ENCODE results near the gene SAP30BP.

The SAP30BP gene

GRCh38 chr17:75701288-75701687 lies 34.1 kb downstream of the SAP30BP start:
- no peak for TF ChIP-seq CTCF (conservative IDR thresholded peaks at IDR 0.05; ENCODE audit: low read depth)
- ChIA-PET POLR2A (ENCODE audit: low non-redundant PET) (no interaction called here), CTCF (interaction anchor here (0.6 kb wide), 1 partner anchor 78 kb away, joined by 3 read pairs; no protein-coding TSS in a partner anchor)
- DNase-seq (ENCODE audit: low spot score), result no peak
- peak overlapping the region; percentile 100 for H3K27ac ChIP-seq

- H3K27ac ChIP-seq, result peak overlapping the region; percentile 100
- TF ChIP-seq CTCF (conservative IDR thresholded peaks at IDR 0.05; ENCODE audit: low read depth), result no peak
- CTCF ChIA-PET, result interaction anchor here (1.8 kb wide), 1 partner anchor 23 kb away, joined by 5 read pairs; no protein-coding TSS in a partner anchor
- POLR2A ChIA-PET (ENCODE audit: low non-redundant PET), result interaction anchor here (0.6 kb wide), 1 partner anchor 7 kb away, joined by 6 read pairs; no protein-coding TSS in a partner anchor
- no peak for DNase-seq (ENCODE audit: low spot score)
Observed at GRCh38 chr17:75703191-75703590, 36.1 kb downstream of the SAP30BP start.

GRCh38 chr17:75703591-75703990 lies 36.5 kb downstream of the SAP30BP start:
- peak overlapping the region; percentile 100 for H3K27ac ChIP-seq
- ChIA-PET POLR2A (ENCODE audit: low non-redundant PET) (no interaction called here), CTCF (interaction anchor here (1.8 kb wide), 1 partner anchor 24 kb away, joined by 5 read pairs; no protein-coding TSS in a partner anchor)
- no peak for TF ChIP-seq CTCF (conservative IDR thresholded peaks at IDR 0.05; ENCODE audit: low read depth)
- DNase-seq (ENCODE audit: low spot score), result no peak

- no peak for TF ChIP-seq CTCF (conservative IDR thresholded peaks at IDR 0.05; ENCODE audit: low read depth)
- peak overlapping the region; percentile 100 for H3K27ac ChIP-seq
- no peak for DNase-seq (ENCODE audit: low spot score)
- ChIA-PET CTCF (no interaction called here), POLR2A (ENCODE audit: low non-redundant PET) (no interaction called here)
Observed at GRCh38 chr17:75704963-75705875, 38.1 kb downstream of the SAP30BP start.

- POLR2A ChIA-PET (ENCODE audit: low non-redundant PET), result no interaction called here
- no peak for DNase-seq (ENCODE audit: low spot score)
- H3K27ac ChIP-seq, result peak overlapping the region; percentile 100
- CTCF ChIA-PET, result interaction anchor here (0.6 kb wide), 1 partner anchor 252 kb away, joined by 3 read pairs; no protein-coding TSS in a partner anchor
- TF ChIP-seq CTCF (conservative IDR thresholded peaks at IDR 0.05; ENCODE audit: low read depth), result no peak
Observed at GRCh38 chr17:75706042-75706728, 39.0 kb downstream of the SAP30BP start.

GRCh38 chr17:75707079-75707571 lies 40.0 kb downstream of the SAP30BP start:
- ChIA-PET CTCF (interaction anchor here (0.7 kb wide), 1 partner anchor 32 kb away, joined by 4 read pairs; no protein-coding TSS in a partner anchor), POLR2A (ENCODE audit: low non-redundant PET) (interaction anchor here (0.5 to 1.0 kb wide), 3 partner anchors 12 to 191 kb away, joined by 3 to 10 read pairs (median 4); partner anchors contain the start of gene ITGB4)
- DNase-seq (ENCODE audit: low spot score), result peak; percentile 72
- no peak for TF ChIP-seq CTCF (conservative IDR thresholded peaks at IDR 0.05; ENCODE audit: low read depth)
- peak overlapping the region; percentile 100 for H3K27ac ChIP-seq
